Cardiac muscle cell (in vitro differentiated cells and primary cell): Measurements from ENCODE around the gene ARX. TPM values are rescaled to one million over a fixed set of nuclear protein-coding genes. Genes with fewer than 3 reads are reported as not detected.

ENCODE experiments used
- DNase-seq, 2 donors: peaks; one replicate each; pipeline versions ENCODE4 v3.0.0 to v3.0.0-alpha.2; 2010 to 2017; ENCODE audit warnings: low read depth in 1 of 2, low spot score in 1 of 2
- H3K27ac ChIP-seq: fragments of 200-600 bp; sonication (generic); 2 replicates; pipeline ENCODE4 v1.5.1; 2016
- H3K27me3 ChIP-seq: fragments of 200-600 bp; sonication (generic); 2 replicates; pipeline ENCODE4 v1.6.0; 2016; ENCODE audit warnings: control low read depth
- H3K36me3 ChIP-seq: fragments of 200-600 bp; sonication (generic); 2 replicates; pipeline ENCODE4 v1.5.1; 2016; ENCODE audit warnings: control low read depth
- H3K4me1 ChIP-seq: fragments of 200-600 bp; sonication (generic); 2 replicates; pipeline ENCODE4 v1.8.1; 2017; ENCODE audit warnings: low read depth, mild to moderate bottlenecking, mixed run types
- H3K4me3 ChIP-seq: fragments of 200-600 bp; sonication (generic); 2 replicates; pipeline ENCODE4 v1.5.1; 2016; ENCODE audit warnings: mild to moderate bottlenecking
- H3K9me3 ChIP-seq: fragments of 200-600 bp; sonication (generic); 2 replicates; pipeline ENCODE4 v1.5.1; 2017; ENCODE audit warnings: low read depth, mild to moderate bottlenecking, control low read depth
- polyA plus RNA-seq: library from polyadenylated mRNA; unstranded; fragments of >200 nt; fragmentation: Nextera tagmentation; extraction: Ambion mirVana; gene quantifications from 2 replicates; pipeline ENCODE4 v1.2.1, GENCODE V29; 2016
- total RNA-seq: library from RNA; depleted of rRNA; stranded (reverse); fragments of >200 nt; gene quantifications from 2 replicates; pipeline ENCODE4 v1.2.3, GENCODE V29; 2016
- TF ChIP-seq, protein P1 (sequence below): IDR thresholded peaks from 2 replicates; pipeline ENCODE4 v1.5.1; 2012; ENCODE audit warnings: low read depth, mild to moderate bottlenecking, low read length

Gene ARX
- total and polyA plus RNA-seq, 2 experiments from 2014 or later = not detected

DNA sequence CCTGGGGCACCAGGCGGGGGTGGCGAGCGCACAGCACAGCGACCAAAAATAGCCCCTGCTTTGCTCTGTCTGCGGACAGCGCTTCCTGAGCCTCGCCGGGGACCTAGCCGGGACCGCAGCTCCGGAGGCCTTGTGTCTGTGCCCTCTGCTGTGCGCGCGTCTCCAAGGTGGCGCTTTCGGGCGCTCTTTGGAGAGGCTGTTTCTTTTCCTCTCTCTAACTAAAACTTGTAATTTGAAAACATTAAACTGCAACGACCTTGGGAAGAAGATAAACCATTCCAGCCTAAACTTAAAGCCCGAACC, 3.4 kb downstream of the ARX start:
- Histone ChIP-seq H3K4me1 (peaks cover 12% of the 10 kb centered on the region), H3K27ac (no peak overlapping the region)

DNA sequence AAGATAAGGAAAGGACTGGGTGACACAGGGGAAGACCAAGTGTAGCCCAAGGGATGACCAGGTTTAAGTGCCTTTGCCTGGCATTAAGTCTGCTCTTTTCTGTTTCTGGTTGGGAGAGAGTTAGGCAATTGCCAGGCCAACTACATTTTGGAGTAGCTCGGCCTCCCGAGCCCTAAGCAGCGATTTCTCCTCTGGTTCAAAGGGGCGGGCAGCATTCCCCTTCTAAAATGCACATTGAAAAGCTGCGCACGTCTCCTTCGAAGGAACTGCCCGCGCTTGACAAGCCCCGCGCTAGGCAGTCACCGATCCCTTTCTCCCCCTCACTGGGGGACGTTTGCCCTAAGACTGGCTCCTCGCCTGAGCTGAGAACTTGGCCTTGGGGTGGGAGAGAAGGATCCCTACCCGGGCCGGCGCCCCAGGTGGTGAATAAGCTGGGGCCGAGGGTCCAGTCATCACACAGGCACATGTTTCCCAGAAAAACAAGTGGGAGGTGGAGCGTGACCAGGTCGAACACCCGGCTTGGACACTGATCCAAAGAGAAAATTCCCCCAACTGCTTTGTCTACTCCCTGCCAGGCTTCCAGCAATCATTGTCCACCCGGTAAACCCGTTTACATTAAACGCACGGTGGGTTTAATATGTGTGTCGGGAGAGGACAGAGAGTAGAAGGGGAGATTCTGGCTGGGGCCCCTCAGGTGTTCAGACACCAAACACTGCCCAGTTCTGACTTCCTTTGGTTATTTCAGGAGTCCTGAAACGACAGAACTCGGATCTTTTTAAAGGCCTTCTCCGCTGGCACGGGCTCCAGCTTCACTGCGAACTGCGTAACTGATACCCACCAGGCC, 4.0 kb downstream of the ARX start:
- no peak for DNase-seq
- no peak overlapping the region for H3K27ac ChIP-seq

More for the DNA sequence above, 3.4 kb downstream of the ARX start:
- DNase-seq = peak in 1 of 2 donors; percentile 59
- no peaks in the 10 kb centered on the region for H3K36me3 ChIP-seq
- no peak overlapping the region for H3K4me3 ChIP-seq
- TF ChIP-seq, protein P1, sequence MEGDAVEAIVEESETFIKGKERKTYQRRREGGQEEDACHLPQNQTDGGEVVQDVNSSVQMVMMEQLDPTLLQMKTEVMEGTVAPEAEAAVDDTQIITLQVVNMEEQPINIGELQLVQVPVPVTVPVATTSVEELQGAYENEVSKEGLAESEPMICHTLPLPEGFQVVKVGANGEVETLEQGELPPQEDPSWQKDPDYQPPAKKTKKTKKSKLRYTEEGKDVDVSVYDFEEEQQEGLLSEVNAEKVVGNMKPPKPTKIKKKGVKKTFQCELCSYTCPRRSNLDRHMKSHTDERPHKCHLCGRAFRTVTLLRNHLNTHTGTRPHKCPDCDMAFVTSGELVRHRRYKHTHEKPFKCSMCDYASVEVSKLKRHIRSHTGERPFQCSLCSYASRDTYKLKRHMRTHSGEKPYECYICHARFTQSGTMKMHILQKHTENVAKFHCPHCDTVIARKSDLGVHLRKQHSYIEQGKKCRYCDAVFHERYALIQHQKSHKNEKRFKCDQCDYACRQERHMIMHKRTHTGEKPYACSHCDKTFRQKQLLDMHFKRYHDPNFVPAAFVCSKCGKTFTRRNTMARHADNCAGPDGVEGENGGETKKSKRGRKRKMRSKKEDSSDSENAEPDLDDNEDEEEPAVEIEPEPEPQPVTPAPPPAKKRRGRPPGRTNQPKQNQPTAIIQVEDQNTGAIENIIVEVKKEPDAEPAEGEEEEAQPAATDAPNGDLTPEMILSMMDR = no peak
- H3K9me3 ChIP-seq = no peaks in the 10 kb centered on the region
- H3K27me3 ChIP-seq = peaks cover 99% of the 10 kb centered on the region

DNA sequence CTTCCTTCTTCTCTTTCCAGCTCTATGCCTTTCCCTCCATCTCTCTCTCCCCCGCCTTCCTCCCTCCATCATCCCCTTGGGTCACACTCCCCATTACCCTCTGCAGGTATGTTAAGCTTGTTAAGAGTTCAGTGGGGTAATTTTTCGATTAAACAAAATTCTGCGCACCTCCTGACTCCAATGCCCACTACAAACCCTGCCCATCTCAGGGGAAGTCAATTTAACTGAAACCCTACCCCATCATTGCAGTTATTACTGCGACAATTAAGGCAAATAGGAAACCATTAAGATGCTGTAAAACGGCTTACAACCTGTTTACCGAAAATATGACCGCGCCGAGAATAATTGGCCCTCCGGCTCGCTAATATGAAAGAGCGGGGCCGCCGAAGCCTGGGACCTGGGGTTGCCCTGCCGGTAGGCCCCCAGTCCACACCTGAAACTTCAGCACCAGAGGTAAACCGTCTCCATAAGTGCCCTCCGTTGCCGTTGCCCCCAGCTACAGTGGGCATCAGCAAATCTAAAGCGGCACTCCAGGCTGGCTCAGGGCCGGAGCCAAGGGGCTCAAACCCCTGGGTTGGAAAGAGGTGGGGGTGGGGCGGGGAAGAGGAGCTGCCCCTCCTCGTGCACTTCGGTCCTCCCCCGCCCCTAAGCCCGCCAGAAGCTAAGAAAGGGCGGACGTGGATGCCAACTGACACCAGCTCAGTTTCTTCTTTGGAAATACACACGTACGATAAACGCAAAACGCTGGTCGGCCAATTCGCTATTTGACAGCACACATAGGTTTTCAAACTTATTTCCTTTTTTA, 4.8 kb downstream of the ARX start:
- no peak for DNase-seq
- no peak overlapping the region for H3K27ac ChIP-seq
- H3K9me3 ChIP-seq = no peaks in the 10 kb centered on the region
- H3K27me3 ChIP-seq = peaks cover 99% of the 10 kb centered on the region
- H3K4me3 ChIP-seq = no peak overlapping the region
- TF ChIP-seq, protein P1 = no peak
- H3K4me1 ChIP-seq = peaks cover 12% of the 10 kb centered on the region
- H3K36me3 ChIP-seq = no peaks in the 10 kb centered on the region

More for the DNA sequence above, 4.0 kb downstream of the ARX start:
- Histone ChIP-seq H3K36me3 (no peaks in the 10 kb centered on the region), H3K4me3 (no peak overlapping the region), H3K4me1 (peaks cover 12% of the 10 kb centered on the region), H3K9me3 (no peaks in the 10 kb centered on the region), H3K27me3 (peaks cover 99% of the 10 kb centered on the region)
- TF ChIP-seq, protein P1 = no peak

DNA sequence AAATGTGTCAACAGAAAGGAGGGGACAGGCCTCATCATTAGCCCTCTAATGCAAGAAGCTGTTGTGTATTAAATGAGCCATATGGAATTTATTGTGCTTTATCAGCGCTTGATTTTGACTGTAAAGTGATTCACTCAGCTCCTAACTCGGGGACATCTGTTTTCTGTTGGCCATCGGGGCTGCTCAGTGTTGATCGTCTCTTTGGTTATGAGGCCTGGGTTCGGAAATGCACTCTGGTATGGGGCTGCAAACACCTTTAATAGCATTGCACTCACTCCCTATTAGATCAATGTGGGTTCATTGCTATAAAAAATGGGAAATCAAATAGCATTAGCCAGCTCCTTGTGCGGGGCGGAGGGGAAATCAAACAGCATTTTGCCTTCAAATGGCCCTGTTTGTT, 6.4 kb downstream of the ARX start:
- Histone ChIP-seq H3K36me3 (no peaks in the 10 kb centered on the region), H3K27ac (no peak overlapping the region), H3K4me1 (peaks cover 20% of the 10 kb centered on the region), H3K27me3 (peaks cover 99% of the 10 kb centered on the region), H3K4me3 (no peak overlapping the region), H3K9me3 (no peaks in the 10 kb centered on the region)
- TF ChIP-seq, protein P1 = no peak
- DNase-seq = no peak

DNA sequence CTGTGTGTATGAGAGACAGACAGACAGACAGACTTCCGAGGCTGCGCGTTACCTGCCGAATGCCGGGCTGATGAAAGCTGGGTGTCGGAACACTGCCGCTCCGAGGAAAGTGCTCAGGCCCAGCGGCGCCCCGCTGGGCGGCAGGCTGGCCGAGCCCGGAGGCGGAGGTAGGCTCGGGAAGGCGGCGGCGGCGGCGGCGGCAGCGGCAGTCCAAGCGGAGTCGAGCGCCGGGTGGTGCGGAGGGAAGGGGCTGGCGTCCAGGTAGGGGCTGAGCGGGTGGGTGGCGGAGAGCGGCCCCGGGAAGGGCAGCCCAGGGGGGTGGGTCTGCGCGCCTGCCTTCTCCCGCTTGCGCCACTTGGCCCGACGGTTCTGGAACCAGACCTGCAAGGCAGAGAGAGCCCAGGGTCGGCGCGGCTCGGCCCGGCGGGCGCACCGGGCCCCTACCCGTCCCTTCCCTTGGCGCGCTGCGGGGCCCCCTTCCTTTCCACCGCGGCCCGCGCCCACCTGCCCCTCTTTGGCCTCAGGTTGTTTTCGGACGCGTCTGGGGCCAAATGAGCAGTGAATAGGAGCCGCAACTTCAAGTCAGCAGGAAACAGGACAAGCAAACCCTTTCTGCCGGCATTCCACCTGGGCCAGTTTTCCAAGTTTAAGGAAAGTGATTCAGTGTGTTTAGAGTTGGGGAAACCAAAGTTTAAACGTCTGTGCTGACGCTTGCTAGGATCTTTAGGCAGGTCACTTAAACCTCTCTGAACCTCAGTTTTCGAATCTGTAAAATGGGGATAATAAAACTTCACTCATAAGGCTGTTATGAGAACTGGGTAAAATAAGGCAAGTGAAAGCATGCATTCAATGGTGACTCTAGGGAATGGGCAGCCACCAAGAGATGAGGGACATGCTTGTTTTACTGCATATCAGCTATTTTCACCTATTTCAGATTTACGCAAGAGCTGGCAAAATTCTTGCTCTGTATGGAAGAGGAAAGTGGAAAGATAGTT, 8.4 kb downstream of the ARX start:
- no peak for DNase-seq
- no peaks in the 10 kb centered on the region for H3K36me3 ChIP-seq
- H3K27ac ChIP-seq = no peak overlapping the region
- TF ChIP-seq, protein P1 = no peak
- H3K9me3 ChIP-seq = no peaks in the 10 kb centered on the region
- peaks cover 27% of the 10 kb centered on the region for H3K4me1 ChIP-seq
- H3K4me3 ChIP-seq = no peak overlapping the region
- H3K27me3 ChIP-seq = peaks cover 100% of the 10 kb centered on the region
